K562 (cell line): ENCODE data around the gene CSTPP1. TPM values are rescaled to one million over a fixed set of nuclear protein-coding genes. Genes with fewer than 3 reads are reported as not detected.

Source experiments
- ATAC-seq: fragments of 200-7000 bp; cut with Tn5 transposase; 3 replicates; pipeline ENCODE4 v1.9.1; 2020; ENCODE audit warnings: moderate library complexity
- BruUV-seq: library from RNA; stranded (reverse); fragments of 400-500 nt; replicated peaks from 2 replicates; lab custom pipeline; 2021; lab: Mats Ljungman, UMichigan
- CTCF ChIA-PET: fragments of 300-600 bp; formaldehyde crosslinking; extraction: SDS; loops from one replicate; lab custom pipeline; 2021; ENCODE audit warnings: low intra/inter-chr PET ratio; lab: Yijun Ruan, JAX
- POLR2A ChIA-PET: fragments of 300-600, 350-650 bp; sonication (Branson Sonifier 250); formaldehyde crosslinking; extraction: SDS; loops from one replicate; lab custom pipeline; 2021; ENCODE audit warnings: antibody characterized with exemption, inconsistent platforms; lab: Yijun Ruan, JAX
- DNase-seq, 4 experiments: peaks; one replicate each; pipeline versions ENCODE4 v3.0.0 to v3.0.0-alpha.2; 2011 to 2018; ENCODE audit warnings: low spot score in 3 of 4, mixed read lengths in 3 of 4; ENCODE audit errors: extremely low read depth in 1 of 4
- FAIRE-seq: peaks from 2 replicates; lab custom pipeline; 2011; peaks lifted over from hg19 to GRCh38; lab: Jason Lieb, UNC
- H2AFZ ChIP-seq: 2 replicates; pipeline ENCODE4 v1.6.0; 2011; ENCODE audit warnings: low read depth, low read length, control low read depth, inconsistent platforms
- H3K27ac ChIP-seq: fragments of 200-600 bp; 3 replicates; pipeline ENCODE4 v1.8.0; 2011; ENCODE audit warnings: low read depth, mild to moderate bottlenecking, control low read depth, inconsistent platforms, low read length, moderate library complexity, mixed read lengths; ENCODE audit errors: extremely low read depth
- H3K27me3 ChIP-seq, 2 experiments: fragments of 300-600 bp in 1 of 2; 2 replicates in 1 of 2; 3 replicates in 1 of 2; pipeline versions ENCODE4 v1.6.0 to v1.8.0; 2011; ENCODE audit warnings: inconsistent platforms in 2 of 2, low read length in 2 of 2, mild to moderate bottlenecking in 1 of 2, mixed read lengths in 1 of 2, moderate library complexity in 1 of 2; ENCODE audit not compliant: control insufficient read depth in 2 of 2, insufficient read depth in 2 of 2
- H3K36me3 ChIP-seq: fragments of 300-600 bp; 3 replicates; pipeline ENCODE4 v1.8.0; 2011; ENCODE audit warnings: mild to moderate bottlenecking, low read length, inconsistent platforms; ENCODE audit not compliant: control insufficient read depth, insufficient read depth
- H3K4me1 ChIP-seq, 2 experiments: fragments of 200-600 bp in 1 of 2; replicated peaks in 1 of 2; 2 replicates in 1 of 2; 3 replicates in 1 of 2; pipeline versions ENCODE4 v1.5.1 to v1.8.0; 2011; ENCODE audit warnings: inconsistent platforms in 2 of 2, low read length in 2 of 2, mild to moderate bottlenecking in 1 of 2, mixed read lengths in 1 of 2, moderate library complexity in 1 of 2; ENCODE audit not compliant: control insufficient read depth in 2 of 2, insufficient read depth in 2 of 2
- H3K4me2 ChIP-seq: 2 replicates; pipeline ENCODE4 v1.6.1; 2011; ENCODE audit warnings: low read length, control low read depth, inconsistent platforms, mixed read lengths; ENCODE audit not compliant: insufficient read depth
- H3K4me3 ChIP-seq: fragments of 200-600 bp; sonication (generic), shearing (Covaris generic); 2 replicates; pipeline ENCODE4 v1.5.1; 2016; ENCODE audit warnings: control low read depth, inconsistent platforms
- H3K79me2 ChIP-seq: fragments of 200-600 bp; 3 replicates; pipeline ENCODE4 v1.8.0; 2011; ENCODE audit warnings: low read length, inconsistent platforms; ENCODE audit not compliant: control insufficient read depth, insufficient read depth
- H3K9ac ChIP-seq, 2 experiments: 2 replicates each; pipeline versions ENCODE4 v1.6.0 to v1.6.1; 2011; ENCODE audit warnings: low read depth in 2 of 2, low read length in 2 of 2, control low read depth in 1 of 2, inconsistent platforms in 1 of 2, mild to moderate bottlenecking in 1 of 2, mixed read lengths in 1 of 2; ENCODE audit not compliant: insufficient read depth in 1 of 2
- H3K9me1 ChIP-seq: one replicate; pipeline ENCODE4 v1.6.0; 2011; ENCODE audit warnings: inconsistent platforms, mild to moderate bottlenecking, low read length, moderate library complexity; ENCODE audit not compliant: control insufficient read depth, insufficient read depth
- H3K9me3 ChIP-seq: replicated peaks from 2 replicates; pipeline ENCODE4 v1.5.1; 2011; ENCODE audit warnings: low read depth, low read length, inconsistent platforms; ENCODE audit not compliant: control insufficient read depth, insufficient read depth
- H4K20me1 ChIP-seq: replicated peaks from 2 replicates; pipeline ENCODE4 v1.6.1; 2011; ENCODE audit warnings: low read length, inconsistent platforms, mixed read lengths; ENCODE audit not compliant: control insufficient read depth, insufficient read depth
- AFF1 ChIP-seq, 2 experiments: fragments of 450-650 bp; IDR thresholded peaks; 2 replicates each; pipeline ENCODE4 v1.6.1; 2018; ENCODE audit warnings: mild to moderate bottlenecking in 2 of 2, low read depth in 1 of 2; ENCODE audit not compliant: partially characterized antibody in 2 of 2
- HDAC1 ChIP-seq, 2 experiments: fragments of 450-650 bp; IDR thresholded peaks; 2 replicates each; pipeline ENCODE4 v1.6.1; 2016 to 2017; ENCODE audit warnings: inconsistent platforms in 1 of 2, mild to moderate bottlenecking in 1 of 2, moderate library complexity in 1 of 2
- ILF3 ChIP-seq: fragments of 450-650 bp; IDR thresholded peaks from 2 replicates; pipeline ENCODE4 v1.6.1; 2018; ENCODE audit warnings: antibody characterized with exemption, mild to moderate bottlenecking, moderate library complexity, borderline replicate concordance
- PCBP1 ChIP-seq: fragments of 200-400 bp; formaldehyde crosslinking; IDR thresholded peaks from 2 replicates; pipeline ENCODE4 v1.6.1; 2018; ENCODE audit warnings: mild to moderate bottlenecking, low read depth, low read length; ENCODE audit not compliant: poor library complexity, severe bottlenecking
- RBM34 ChIP-seq: fragments of 200-400 bp; formaldehyde crosslinking; IDR thresholded peaks from 2 replicates; pipeline ENCODE4 v1.6.1; 2018; ENCODE audit warnings: low read length, borderline replicate concordance; ENCODE audit not compliant: insufficient read depth
- SIRT6 ChIP-seq: IDR thresholded peaks from one replicate; pipeline ENCODE4 v1.6.1; 2012; ENCODE audit warnings: low read depth, mild to moderate bottlenecking, control low read depth, inconsistent platforms, low read length, moderate library complexity
- THRA ChIP-seq: fragments of 450-650 bp; IDR thresholded peaks from 2 replicates; pipeline ENCODE4 v1.6.1; 2017; ENCODE audit warnings: mild to moderate bottlenecking, moderate library complexity
- ZNF165 ChIP-seq: fragments of 250-450 bp; sonication (Bioruptor Pico); IDR thresholded peaks from 2 replicates; pipeline ENCODE4 v1.4.0; 2020; ENCODE audit warnings: borderline replicate concordance
- ZNF280A ChIP-seq: fragments of 450-650 bp; IDR thresholded peaks from 2 replicates; pipeline ENCODE4 v1.6.1; 2018; ENCODE audit warnings: mild to moderate bottlenecking, low read depth; ENCODE audit not compliant: partially characterized antibody
- WGBS: fragments of 100-300 bp; shearing (Covaris generic); methylation state at CpG from one replicate; pipeline ENCODE4 v1.1.6; 2016; ENCODE audit warnings: low coverage, mixed read lengths; ENCODE audit not compliant: insufficient coverage; ENCODE audit errors: missing lambda C conversion rate; 5-methylcytosine and 5-hydroxymethylcytosine counted together
- in situ Hi-C: fragments of 300-500 bp; cut with MboI; formaldehyde crosslinking; loops from 4 replicates; pipeline ENCODE4 v1.15.0; 2018; ENCODE audit warnings: inconsistent platforms, mixed read lengths
- intact Hi-C: fragments of 100-400 bp; cut with micrococcal nuclease; formaldehyde crosslinking; loops from 2 replicates; pipeline ENCODE4 v1.14.2; 2022
- polyA plus RNA-seq, 8 experiments: library from polyadenylated mRNA; depleted of rRNA in 4 of 8; stranded (reverse) in 5 of 8; unstranded in 3 of 8; fragments of >200 nt; fragmentation: Nextera tagmentation in 2 of 8; fragmentation: Illumina TruSeq in 1 of 8; extraction: Ambion mirVana in 2 of 8; extraction: Trizol in 1 of 8; gene quantifications; 2 replicates each; pipeline versions ENCODE4 v1.2.1 to v1.2.3, GENCODE V29; 2011 to 2014; ENCODE audit warnings: inconsistent platforms in 1 of 8, missing spikeins in 1 of 8
- total RNA-seq, 7 experiments: library from RNA; depleted of rRNA in 6 of 7; stranded (reverse); fragments of >200 nt in 6 of 7; fragmentation: Illumina TruSeq in 2 of 7; extraction: Trizol in 2 of 7; gene quantifications; 2 replicates each; pipeline versions ENCODE4 v1.2.1 to v1.2.3, GENCODE V29; 2011 to 2021; ENCODE audit warnings: low replicate concordance in 1 of 7
- TF ChIP-seq, protein P1 (sequence below): sonication (generic); formaldehyde crosslinking; IDR thresholded peaks from 2 replicates; pipeline ENCODE4 v1.8.0; 2022; ENCODE audit warnings: mild to moderate bottlenecking, missing genetic modification reagents

Gene CSTPP1
- total and polyA plus RNA-seq, 9 of the 15 experiments (the other 6 are each of a cell fraction or from before 2014, with no cell fraction given): 6.5 to 17.8 (median 9.2) TPM

GRCh38 chr11:47021965-47022364 lies 85.4 kb downstream of the CSTPP1 start:
- no peak overlapping the region for H3K4me2 ChIP-seq
- POLR2A ChIA-PET: interaction anchor here (1.4 to 1.6 kb wide), 2 partner anchors 9 to 11 kb away, joined by 6 read pairs; no protein-coding TSS in a partner anchor
- no peak overlapping the region for H3K27ac ChIP-seq
- H3K36me3 ChIP-seq: no peaks in the 10 kb centered on the region
- in situ Hi-C loops: no loop called here
- no peak overlapping the region for H2AFZ ChIP-seq
- DNase-seq (no peak), ATAC-seq (no peak), FAIRE-seq (no peak)
- no peaks in the 10 kb centered on the region for H3K27me3 ChIP-seq
- intact Hi-C loops: no loop called here
- no peaks in the 10 kb centered on the region for H4K20me1 ChIP-seq
- 73% methylated on average over 1 of the region's 1 CpG for WGBS
- no peaks in the 10 kb centered on the region for H3K9me3 ChIP-seq
- no peaks in the 10 kb centered on the region for H3K4me1 ChIP-seq
- CTCF ChIA-PET: no interaction called here
- no peak overlapping the region for H3K9ac ChIP-seq
- H3K4me3 ChIP-seq: no peak overlapping the region
- no peaks in the 10 kb centered on the region for H3K9me1 ChIP-seq
- no TSS peak for BruUV-seq
- H3K79me2 ChIP-seq: no peaks in the 10 kb centered on the region
- TF ChIP-seq PCBP1: no peak
- TF ChIP-seq ILF3: no peak
- TF ChIP-seq RBM34: no peak
- TF ChIP-seq, protein P1, sequence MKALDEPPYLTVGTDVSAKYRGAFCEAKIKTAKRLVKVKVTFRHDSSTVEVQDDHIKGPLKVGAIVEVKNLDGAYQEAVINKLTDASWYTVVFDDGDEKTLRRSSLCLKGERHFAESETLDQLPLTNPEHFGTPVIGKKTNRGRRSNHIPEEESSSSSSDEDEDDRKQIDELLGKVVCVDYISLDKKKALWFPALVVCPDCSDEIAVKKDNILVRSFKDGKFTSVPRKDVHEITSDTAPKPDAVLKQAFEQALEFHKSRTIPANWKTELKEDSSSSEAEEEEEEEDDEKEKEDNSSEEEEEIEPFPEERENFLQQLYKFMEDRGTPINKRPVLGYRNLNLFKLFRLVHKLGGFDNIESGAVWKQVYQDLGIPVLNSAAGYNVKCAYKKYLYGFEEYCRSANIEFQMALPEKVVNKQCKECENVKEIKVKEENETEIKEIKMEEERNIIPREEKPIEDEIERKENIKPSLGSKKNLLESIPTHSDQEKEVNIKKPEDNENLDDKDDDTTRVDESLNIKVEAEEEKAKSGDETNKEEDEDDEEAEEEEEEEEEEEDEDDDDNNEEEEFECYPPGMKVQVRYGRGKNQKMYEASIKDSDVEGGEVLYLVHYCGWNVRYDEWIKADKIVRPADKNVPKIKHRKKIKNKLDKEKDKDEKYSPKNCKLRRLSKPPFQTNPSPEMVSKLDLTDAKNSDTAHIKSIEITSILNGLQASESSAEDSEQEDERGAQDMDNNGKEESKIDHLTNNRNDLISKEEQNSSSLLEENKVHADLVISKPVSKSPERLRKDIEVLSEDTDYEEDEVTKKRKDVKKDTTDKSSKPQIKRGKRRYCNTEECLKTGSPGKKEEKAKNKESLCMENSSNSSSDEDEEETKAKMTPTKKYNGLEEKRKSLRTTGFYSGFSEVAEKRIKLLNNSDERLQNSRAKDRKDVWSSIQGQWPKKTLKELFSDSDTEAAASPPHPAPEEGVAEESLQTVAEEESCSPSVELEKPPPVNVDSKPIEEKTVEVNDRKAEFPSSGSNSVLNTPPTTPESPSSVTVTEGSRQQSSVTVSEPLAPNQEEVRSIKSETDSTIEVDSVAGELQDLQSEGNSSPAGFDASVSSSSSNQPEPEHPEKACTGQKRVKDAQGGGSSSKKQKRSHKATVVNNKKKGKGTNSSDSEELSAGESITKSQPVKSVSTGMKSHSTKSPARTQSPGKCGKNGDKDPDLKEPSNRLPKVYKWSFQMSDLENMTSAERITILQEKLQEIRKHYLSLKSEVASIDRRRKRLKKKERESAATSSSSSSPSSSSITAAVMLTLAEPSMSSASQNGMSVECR (CRISPR knock-in tag): no peak
- TF ChIP-seq THRA: no peak
- no peak for TF ChIP-seq HDAC1 (IDR thresholded peaks at IDR 0.05)
- TF ChIP-seq ZNF165 (CRISPR knock-in tag): no peak
- TF ChIP-seq SIRT6: no peak
- no peak for TF ChIP-seq ZNF280A
- TF ChIP-seq AFF1 (IDR thresholded peaks at IDR 0.05; ENCODE audit: low read depth in 1 of 2, partially characterized antibody in 2 of 2): no peak
